Kidney glomerular epithelial cell (primary cell): ENCODE measurements around the gene ABCB7.
"Not testable (repeated sequence)": the region's sequence is repeated elsewhere in the genome, so short reads cannot be mapped to it uniquely, and the experiment has no call there.

Experiments
- DNase-seq: peaks from one replicate; lab custom pipeline; 2025; lab: John Stamatoyannopoulos, UW

Gene ABCB7

DNA sequence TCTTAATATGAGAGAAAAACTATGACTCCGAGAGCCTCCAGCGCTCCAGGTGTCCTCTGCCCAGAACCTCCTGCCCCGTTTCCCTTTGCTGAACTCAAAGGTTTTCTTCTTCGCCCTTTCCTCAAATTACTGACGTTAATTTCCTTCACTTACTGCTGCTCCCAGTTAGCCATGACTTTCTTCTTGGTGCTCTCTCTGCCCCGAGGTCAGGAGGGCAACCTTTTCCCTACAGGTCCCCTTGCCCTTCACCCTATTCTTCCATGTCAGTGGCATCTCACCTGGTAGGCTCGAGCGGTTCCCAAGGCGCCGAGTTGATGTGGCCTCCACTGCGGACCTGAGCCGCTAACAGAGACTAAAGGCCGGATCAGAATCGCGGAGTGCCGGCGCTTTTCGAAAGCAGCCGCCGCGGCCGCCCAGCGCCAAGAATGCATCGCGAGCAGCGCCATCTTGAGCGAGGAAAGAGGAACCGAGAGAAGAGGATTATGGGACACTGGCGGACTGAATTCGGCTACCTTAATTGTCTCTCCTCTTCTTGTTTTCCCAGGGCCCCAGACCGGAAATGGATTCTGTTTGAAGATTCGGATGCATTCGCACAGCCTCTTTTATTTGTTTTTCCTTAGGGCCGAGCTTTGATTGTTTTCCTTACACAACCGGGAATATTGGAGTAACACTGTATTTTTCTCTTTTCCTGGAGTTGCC, at the start of gene ABCB7:
Gene ABCB7 (minus strand): TSS at position 457 of the 699 bp plus-strand sequence. CDS start 11 bp downstream, at position 446.
- DNase-seq, result peak; percentile 24

GRCh38 chrX:75188415-75189206, 32.5 kb upstream of the ABCB7 start:
- DNase-seq, result not testable (repeated sequence)

DNA sequence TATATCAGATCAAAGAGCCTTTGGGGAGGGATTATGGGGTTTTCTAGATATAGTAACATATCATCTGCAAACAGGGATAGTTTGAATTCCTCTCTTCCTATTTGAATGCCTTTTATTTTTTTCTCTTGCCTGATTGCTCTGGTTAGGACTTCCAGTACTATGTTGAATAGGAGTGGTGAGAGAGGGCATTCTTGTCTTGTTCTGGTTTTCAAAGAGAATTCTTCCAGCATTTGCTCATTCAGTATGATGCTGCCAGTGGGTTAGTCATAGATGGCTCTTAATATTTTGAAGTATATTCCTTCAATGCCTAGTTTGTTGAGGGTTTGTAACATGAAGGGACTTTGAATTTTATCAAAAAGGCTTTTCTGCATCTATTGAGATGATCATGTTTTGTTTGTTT, 25.6 kb upstream of the ABCB7 start:
- DNase-seq, result no peak

GRCh38 chrX:75179536-75180293, 23.6 kb upstream of the ABCB7 start:
- DNase-seq, result not testable (repeated sequence)

GRCh38 chrX:75172257-75172890, 16.3 kb upstream of the ABCB7 start:
- DNase-seq, result not testable (repeated sequence)

DNA sequence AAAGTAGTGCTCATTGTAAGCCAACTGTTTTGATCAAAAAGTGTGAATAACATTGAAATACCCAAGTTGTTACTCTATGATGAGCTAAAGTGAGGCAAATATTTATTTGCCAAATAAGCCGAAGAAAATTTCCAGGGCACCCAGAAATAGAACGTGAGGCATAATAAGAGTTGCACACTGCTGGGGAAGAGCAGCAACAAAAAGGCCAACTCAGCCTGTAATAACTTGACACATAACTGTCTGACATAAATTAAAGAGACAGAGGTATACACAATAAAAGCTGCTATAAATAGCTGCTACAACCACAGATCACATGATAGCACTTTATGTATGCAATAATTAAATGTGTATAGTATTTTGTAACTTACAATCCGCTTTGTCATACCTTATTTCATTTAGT, 2.0 kb upstream of the ABCB7 start:
- no peak for DNase-seq

- DNase-seq, result peak; percentile 24
Observed at GRCh38 chrX:75156531-75156945, 455 bp upstream of the ABCB7 start.

- no peak for DNase-seq
Observed at GRCh38 chrX:75155447-75155826, 646 bp downstream of the ABCB7 start.

- DNase-seq, result no peak
Observed at GRCh38 chrX:75154871-75155270, 1.2 kb downstream of the ABCB7 start.

- DNase-seq, result peak; percentile 1
Observed at GRCh38 chrX:75151827-75152592, 4.1 kb downstream of the ABCB7 start.

DNA sequence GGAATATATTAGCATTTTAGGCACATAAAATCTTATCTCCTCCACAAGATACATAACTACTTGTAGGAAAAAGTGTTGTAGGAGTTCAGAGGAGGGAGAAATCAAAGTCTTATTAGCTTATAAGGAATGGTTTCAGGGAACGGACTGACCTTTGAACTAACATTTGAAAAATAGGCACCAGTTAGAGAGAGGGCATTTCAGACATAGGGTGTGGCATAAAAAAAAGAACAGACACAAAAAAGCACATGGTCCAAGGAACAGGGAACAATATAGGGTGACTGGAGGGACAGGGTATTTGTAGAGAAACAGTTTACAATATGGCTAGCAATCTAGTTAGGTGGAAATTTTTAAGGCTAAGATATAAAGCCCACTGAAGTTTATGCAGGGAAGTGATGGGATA, 6.4 kb downstream of the ABCB7 start:
- no peak for DNase-seq

DNA sequence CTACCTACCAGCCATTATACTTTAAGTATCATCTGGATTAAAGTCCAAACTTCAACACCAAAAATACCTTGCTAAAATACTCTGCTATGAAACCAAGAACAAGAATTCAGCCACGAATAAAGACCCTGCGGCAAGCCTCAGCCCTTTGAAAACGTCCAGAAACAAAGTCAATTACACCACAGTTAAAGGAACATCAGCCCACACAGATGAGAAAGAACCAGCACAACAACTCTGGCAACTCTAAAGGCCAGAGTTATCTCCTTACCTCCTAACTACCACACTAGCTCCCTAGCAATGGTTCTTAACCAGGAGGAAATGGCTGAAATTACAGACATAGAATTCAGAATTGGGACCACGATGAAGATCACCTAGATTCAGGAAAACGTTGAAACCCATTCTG, 23.4 kb downstream of the ABCB7 start:
- no peak for DNase-seq

GRCh38 chrX:75131973-75132627, 24.0 kb downstream of the ABCB7 start:
- no peak for DNase-seq

DNA sequence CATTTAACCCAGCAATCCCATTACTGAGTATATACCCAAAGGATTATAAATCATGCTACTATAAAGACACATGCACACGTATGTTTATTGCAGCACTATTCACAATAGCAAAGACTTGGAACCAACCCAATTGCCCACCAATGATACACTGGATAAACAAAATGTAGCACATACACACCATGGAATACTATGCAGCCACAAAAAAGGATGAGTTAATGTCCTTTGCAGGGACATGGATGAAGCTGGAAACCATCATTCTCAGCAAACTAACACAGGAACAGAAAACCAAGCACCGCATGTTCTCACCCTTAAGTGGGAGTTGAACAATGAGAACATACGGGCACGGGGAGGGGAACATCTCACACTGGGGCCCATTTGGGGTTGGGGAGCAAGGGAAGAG, 27.0 kb downstream of the ABCB7 start:
- DNase-seq, result not testable (repeated sequence)

DNA sequence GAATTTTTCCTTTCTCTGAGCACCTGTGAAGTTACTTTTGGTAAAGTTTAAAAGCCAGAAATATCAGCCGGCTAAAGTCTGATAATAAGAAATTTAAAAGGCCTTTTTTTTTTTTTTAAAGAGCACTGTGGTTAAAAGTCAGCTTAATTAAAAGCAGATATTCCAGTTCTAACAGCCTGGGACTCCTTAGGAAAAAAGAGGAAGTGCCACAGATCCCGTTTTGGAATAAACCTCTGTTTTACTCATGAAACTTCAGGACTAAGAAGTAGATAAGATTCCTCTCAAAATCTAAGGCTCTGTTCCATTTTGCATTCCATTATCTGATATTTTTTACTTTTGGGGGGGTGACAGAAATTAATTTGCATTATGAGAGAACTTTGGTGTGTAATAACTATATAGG, 37.8 kb downstream of the ABCB7 start:
- no peak for DNase-seq

GRCh38 chrX:75115707-75116413, 40.2 kb downstream of the ABCB7 start:
- no peak for DNase-seq

GRCh38 chrX:75114638-75115037, 41.4 kb downstream of the ABCB7 start:
- DNase-seq, result no peak

DNA sequence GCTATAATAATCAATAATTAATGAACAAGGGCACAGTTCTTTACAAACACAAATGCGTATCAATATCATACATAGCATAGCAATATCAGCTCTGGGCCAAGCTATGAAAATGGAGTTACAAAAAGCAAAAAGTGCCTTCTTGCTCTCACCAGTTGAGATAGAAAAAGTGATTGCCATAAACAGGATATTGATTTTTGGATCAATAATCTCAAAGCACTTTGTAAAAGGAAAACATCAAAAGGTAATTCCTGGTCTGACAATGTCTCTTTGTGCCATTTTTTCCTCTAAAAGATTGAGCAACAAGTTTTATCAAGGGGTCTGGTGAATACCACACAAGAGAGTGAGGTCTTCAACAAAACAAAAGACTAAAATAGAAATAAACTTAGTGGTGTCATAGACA, 42.4 kb downstream of the ABCB7 start:
- DNase-seq, result no peak

GRCh38 chrX:75107863-75108509, 48.1 kb downstream of the ABCB7 start:
- DNase-seq, result no peak

GRCh38 chrX:75106772-75107171, 49.3 kb downstream of the ABCB7 start:
- no peak for DNase-seq
